Stimulated activated CD4-positive, alpha-beta T cell treated with anti-CD3 and anti-CD28 coated beads, Interleukin-2, amount 100 ng/mL, for 48 hours (primary cell): ENCODE data around the gene GLRX5.

Experiments used
- DNase-seq, 2 donors: peaks; one replicate each; pipeline ENCODE4 v3.0.0-alpha.2; 2020

GLRX5 gene

GRCh38 chr14:95519699-95520098, 15.2 kb upstream of the GLRX5 start:
- DNase-seq = peak in 1 of 2 donors; percentile 57

- no peak for DNase-seq
These were observed 14.5 kb upstream of the GLRX5 start for GRCh38 chr14:95520346-95520745.

GRCh38 chr14:95521001-95521400, 13.8 kb upstream of the GLRX5 start:
- DNase-seq = no peak

DNA sequence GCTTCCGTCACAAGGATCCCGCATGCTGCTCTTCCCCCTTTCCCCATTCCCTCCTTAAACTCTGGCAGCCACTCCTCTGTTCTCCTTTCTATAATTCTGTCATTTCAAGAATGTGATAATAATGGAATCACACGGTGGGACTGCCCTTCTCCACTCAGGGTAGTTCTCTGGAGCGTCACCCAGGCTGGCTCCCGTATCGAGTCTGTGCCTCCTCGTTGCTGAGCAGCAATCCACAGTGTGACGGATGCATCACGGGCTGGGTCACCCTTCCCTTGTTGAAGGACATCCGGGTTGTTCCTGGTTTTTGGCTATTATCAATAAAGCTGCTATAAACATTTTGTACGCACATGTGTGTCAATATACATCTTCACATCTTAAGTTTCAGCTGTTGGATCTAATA, 12.7 kb upstream of the GLRX5 start:
- no peak for DNase-seq

DNA sequence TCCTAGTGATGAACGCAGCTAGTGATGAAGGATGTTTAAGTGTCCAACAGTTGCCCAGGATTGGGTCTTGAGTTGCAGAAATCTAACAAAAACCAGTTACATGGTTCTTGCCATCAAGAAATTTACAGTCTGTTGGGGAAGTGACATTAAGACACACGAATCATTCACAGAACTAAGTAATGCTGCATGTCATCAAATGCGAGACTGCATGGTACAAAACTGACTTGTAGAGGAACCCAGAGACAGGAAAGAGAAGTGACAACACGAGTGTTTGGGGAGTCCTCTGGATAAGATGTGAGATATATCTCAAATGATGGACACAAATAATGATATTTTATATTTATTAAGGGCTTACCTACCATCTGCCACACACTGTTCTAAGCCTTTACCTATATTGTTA, 12.3 kb upstream of the GLRX5 start:
- no peak for DNase-seq

DNA sequence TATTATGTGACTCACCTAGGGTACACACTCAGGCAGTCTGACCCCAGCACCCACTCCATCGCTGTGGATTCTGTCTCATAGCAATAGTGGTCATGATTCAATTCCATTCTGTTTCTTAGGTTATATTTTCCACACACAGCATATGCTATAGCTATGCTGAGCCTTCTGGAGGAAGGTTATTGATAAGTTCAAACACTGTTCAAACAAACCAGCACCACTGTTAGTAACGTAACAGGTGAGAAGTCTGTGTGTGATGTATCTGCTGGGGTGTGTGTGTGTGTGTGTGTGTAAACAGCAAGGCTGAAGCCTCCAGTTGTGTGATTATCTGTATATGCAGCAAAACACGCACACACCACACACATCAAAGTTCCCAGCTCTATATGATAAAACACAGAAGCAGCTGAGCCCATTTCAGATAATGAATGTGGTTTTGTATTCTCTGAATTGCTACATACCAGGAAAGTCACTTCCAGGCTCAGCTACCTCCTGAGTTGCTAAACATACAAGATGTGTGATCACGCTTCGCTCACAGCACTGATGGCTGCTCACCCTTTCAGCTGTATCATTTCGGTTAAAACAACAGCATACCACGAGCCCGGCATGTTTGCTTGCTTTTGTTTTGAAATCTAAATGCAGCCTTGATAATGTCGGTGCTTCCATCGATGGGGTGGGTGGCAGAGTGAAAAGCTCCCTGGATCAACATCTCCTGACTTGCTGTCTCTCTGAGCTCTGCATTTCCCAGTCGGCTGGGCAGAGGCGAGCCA, 11.6 kb upstream of the GLRX5 start:
- no peak for DNase-seq

- no peak for DNase-seq
These were observed 10.9 kb upstream of the GLRX5 start for GRCh38 chr14:95523815-95524448.

DNA sequence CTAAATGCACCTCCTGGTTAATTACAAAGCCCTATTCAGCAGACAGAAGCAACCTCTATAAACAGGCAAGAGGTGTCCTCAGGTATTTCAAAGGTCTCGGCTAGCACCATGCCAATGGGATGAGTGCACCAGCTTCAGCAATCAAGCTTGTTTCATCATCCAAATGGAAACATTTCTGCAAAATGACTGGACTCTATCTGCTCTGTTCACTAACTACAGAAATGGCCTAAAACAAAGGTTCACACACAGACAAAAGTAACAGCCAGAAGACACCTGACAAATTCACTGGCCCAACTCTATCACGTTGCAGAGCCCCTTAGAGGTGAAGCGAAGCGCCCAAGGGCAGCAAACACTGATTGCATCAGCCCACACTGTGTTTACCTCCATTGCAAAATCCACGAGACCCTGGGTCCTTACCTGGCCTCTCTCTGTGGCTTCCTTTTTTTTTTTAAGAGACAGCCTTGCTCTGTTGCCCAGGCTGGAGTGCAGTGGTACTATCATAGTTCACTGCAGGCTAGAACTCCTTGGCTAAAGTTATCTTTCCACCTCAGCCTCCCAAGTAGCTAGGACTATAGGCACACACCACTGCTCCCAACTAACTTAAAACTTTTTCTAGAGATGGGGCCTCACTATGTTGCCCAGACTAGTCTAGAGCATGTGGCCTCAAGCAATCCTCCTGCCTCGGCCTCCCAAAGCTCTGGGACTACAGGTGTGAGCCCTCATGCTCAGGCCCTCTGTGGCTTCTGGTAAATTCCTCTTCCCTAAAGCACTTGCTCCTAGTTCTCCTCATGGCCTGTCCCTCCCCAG, 9.9 kb upstream of the GLRX5 start:
- no peak for DNase-seq

DNA sequence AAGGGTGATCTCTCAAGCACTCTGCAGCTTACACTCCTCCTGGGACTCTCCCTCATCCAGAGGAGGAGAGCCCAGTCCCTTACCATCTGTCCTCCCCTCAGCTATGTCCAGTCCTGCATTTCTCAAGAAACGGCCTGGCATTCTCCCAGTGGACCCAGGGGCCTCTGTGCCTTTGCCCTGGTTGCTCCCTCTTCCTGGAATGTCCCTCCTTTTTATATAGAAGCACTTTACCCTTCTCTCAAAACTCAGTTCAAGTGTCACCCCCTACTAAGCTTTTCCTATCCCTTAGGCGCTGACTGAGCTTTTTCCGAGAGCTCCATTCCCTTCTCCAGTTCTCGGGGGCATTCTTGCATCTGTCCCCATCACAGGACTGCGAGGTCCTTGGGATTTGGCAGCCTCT, 8.9 kb upstream of the GLRX5 start:
- DNase-seq = no peak

DNA sequence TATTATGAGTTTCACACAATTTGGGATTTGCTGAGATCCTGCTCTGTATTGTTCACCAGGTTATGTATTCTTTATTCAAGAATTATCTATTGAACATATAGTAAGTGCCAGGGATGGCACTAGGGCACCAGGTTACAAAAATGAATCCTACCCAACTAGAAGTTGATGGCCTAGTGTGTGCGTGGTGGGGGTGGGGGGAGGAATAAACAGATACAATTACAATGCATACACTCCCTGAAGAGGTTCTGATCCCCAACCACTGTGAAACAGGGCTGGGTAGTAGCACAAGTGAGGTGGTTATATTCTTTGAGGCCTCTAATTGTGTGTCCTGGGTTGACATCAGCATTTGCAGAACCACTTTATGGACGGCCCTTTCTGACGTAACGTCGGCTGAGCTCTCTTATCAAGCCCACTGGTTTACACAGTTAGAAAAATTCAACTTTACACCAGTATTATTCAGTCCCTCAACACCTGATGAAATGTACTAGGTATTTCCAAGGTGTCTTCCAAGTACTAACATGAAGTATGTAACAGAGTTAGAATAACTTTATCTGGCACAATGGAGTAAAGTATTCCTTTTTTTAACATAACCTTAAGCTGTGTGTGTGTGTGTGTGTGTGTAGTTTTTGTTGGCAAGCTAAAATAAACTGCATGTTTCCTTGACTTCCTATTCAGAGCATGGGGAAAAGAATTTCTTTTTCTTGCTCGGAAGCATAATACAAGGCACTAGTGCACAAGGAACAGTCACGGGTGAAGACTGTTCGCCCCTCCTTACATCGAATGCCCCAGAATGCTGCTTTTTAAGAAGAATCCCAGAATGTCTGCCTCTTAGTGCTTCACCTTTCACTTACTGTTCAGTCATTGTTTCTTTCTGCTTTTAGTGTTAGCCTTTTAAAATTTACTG, 8.1 kb upstream of the GLRX5 start:
- no peak for DNase-seq

- no peak for DNase-seq
These were observed 7.4 kb upstream of the GLRX5 start for GRCh38 chr14:95527387-95528002.

DNA sequence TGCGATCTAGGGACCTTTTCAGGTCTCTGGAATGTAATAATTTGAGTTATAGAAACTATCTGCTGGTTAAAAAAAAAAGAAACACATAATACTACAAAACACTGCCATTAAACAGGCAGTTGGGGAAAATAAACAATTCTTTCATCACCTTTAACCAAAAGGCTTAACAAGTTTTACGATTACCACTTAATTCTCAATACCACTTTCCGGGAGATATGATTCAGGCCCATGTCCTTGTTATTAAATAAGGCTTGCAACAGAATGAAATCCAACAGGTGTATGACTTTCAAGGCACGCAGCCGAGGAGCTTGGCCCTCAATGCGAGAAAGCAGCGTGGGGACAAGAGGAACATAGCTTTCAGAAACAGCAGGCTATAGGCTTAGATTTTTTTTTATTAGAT, 5.6 kb upstream of the GLRX5 start:
- no peak for DNase-seq

DNA sequence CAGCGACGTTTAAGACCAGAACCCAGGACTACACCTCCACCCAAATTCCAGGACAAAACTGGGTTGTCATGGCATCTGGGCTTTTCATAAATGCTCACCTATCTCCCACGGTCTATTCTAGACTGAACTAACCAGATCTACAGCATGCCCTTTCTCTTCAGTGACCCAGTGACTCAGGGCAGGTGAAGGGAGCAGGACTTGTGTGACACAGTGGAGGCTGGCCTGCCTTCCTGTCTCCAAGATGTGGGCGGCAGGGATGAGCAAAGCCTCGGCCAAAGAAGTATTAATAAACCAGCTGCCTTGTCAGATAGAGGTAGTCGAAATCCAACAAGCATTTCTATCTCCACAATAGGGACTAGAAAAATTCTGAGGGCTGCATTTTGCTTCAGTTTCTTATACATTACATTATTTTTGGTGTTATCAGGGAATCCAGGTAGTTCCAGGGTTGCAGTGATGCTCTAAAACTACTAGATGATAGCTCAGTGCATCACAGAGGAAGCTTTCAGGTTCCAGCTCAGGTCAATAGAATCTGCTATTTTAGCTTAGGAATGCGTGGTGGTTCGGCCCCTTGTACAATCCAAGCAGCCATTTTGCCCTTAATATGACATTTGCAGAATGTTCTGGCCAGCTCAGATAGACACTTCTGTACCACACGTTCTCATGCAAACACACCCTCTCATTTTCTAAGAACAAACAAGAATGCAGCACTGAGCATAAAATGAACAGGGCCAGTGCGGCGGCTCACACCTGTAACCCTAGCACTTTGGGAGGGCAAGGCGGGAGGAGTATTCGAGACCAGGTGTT, 4.2 kb upstream of the GLRX5 start:
- no peak for DNase-seq

DNA sequence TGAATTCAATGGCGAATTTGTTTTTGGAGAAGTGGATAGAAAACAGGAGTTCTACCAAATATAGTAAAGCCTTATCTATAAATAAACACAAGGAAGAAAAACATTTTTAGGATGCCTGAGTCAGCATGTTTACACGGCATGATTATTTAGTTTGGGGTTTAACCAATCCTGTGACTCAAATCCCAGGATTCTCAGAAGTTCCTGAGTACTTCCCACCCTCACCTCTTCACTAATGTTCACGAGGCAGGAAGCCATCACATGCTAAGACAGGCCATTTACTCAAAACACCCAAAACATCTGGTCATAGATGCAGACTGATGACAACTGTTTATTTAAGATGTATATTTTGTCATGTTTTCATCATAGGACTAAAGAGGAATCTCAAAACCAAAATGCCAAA, 3.4 kb upstream of the GLRX5 start:
- no peak for DNase-seq

DNA sequence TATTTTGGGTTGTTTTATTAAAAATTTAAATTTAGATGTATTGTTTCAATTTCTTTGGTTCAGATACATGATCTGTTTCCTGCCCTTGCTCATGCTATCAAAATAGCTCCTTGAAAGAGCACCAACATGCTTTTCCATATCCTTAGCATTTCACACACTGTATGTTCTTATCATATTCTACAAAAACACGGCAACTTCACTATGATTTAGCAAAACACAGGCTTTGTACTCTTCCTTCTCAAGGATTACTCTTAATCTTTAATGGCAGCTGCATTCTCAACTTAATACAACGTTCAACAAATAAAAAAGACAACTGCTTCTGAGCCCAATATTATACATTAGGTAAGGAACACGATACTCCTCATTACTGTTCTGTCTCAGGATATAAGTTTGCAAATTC, 2.9 kb upstream of the GLRX5 start:
- DNase-seq = no peak

DNA sequence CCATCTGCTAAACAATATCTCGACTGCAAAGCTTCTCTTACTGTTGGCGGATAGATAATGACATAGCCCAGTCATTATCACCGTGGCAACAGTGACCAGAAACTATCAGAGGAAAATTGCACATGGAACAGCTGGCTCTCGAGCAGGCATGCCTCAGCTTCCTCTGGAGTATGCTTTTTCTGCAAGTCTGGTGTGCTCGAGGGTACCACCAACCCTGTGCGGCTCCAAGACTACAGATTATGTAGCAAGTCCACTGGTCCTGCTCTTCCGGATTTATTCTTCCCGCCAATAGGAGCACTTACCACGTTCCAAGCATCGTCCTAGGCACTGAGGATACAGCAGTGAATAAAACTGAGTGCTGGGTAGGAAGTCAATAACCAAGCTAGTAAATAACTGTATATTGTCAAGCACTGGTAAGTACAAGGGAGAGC, 1.4 kb upstream of the GLRX5 start:
- DNase-seq = no peak

GRCh38 chr14:95533822-95534221, 1.0 kb upstream of the GLRX5 start:
- DNase-seq = no peak

GRCh38 chr14:95535226-95536021, 574 bp downstream of the GLRX5 start:
- DNase-seq = no peak

DNA sequence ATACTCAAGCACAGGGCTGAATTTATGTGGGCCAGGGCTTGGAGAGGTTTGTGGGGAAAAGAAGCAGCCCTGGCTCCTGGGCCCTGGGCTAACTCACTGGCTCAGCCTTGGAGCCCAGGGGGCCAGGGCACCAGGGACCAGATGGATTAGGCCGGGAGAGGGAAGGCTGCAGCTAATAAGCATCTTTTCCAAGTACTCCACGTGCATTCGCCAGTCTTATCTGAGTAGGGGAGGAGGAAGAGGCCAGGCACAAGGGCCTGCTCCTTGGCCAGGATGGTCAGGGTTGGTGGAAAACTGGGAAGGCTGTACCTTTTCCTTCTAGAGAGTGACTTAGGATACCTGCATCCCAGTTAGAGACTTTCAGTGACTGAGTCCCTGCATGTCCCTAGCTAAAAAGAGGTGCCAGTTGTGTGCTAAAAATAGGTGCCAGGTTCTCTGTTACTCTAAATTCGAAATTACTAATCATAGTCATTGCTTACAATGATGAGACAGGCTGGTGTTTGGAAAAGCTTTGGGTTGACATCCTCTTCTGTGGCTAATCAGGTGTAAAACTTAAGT, 1.3 kb downstream of the GLRX5 start:
- DNase-seq = no peak

GRCh38 chr14:95536671-95537070, 1.8 kb downstream of the GLRX5 start:
- DNase-seq = no peak
